Inferior parietal cortex (tissue), 1 donor: Measurements from ENCODE around the gene TSPYL2.
A peak's percentile ranks its signal among the peaks of the same experiment; 100 is the strongest.

ENCODE experiments used
- DNase-seq: peaks from one replicate; pipeline ENCODE4 v3.0.0-alpha.2; 2016; ENCODE audit errors: extremely low spot score

TSPYL2 gene

GRCh38 chrX:53080628-53081580, 1.3 kb upstream of the TSPYL2 start:
- no peak for DNase-seq

DNA sequence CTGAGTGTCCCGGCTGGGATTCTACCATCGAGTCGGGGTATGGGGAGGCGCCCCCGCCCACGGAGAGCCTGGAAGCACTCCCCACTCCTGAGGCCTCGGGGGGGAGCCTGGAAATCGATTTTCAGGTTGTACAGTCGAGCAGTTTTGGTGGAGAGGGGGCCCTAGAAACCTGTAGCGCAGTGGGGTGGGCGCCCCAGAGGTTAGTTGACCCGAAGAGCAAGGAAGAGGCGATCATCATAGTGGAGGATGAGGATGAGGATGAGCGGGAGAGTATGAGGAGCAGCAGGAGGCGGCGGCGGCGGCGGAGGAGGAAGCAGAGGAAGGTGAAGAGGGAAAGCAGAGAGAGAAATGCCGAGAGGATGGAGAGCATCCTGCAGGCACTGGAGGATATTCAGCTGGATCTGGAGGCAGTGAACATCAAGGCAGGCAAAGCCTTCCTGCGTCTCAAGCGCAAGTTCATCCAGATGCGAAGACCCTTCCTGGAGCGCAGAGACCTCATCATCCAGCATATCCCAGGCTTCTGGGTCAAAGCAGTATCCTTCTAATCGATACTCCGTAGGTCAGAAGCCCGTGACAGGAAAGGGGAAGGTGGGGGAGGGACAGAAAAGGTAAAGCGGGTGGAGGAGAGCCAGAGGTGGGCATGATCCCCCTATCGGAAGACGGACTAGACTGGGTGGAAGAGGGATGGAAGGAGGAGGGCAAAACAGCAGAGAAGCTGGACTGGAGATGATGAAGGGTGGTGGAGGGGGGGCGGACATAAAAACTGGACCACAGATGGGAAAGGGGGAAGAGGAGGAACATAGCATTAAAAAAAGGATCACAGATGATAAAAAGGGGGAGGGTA, 828 bp downstream of the TSPYL2 start:
- DNase-seq, result no peak

DNA sequence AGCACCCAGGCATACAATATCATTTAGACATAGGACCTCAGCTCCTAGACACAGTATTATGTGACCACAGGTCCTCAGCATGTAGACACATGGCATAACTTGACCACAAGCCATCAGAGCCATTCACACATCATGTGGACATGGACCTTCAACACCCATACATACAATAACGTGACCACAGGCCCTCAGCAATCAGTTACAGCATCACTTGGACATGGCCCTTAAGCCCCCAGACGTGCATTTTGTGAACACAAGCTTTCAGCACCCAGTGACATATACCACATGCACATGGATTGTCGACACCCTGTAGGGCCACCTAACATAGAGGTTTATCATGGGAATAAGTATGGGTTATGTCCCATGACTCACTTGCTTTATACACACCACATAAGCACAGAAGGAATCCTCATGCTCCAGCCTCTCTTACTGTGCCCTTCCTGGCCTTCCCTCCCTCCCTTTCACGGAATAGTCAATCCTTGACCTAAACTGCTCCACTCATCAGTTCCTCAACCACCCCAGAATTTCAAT, 1.9 kb downstream of the TSPYL2 start:
- DNase-seq, result no peak

DNA sequence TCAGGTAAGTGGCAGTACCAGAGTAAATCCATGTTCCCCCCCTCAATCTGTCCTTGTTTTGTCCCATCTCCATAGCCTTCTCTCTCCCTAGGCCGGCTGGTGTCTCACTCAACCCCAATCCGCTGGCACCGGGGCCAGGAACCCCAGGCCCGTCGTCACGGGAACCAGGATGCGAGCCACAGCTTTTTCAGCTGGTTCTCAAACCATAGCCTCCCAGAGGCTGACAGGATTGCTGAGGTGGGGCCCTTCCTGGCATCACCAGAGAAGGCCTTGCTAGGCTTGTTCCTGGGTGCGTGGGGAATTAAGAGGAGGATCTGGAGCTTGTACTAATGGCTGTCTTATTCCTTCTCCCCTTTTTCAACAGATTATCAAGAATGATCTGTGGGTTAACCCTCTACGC, 2.7 kb downstream of the TSPYL2 start:
- no peak for DNase-seq

DNA sequence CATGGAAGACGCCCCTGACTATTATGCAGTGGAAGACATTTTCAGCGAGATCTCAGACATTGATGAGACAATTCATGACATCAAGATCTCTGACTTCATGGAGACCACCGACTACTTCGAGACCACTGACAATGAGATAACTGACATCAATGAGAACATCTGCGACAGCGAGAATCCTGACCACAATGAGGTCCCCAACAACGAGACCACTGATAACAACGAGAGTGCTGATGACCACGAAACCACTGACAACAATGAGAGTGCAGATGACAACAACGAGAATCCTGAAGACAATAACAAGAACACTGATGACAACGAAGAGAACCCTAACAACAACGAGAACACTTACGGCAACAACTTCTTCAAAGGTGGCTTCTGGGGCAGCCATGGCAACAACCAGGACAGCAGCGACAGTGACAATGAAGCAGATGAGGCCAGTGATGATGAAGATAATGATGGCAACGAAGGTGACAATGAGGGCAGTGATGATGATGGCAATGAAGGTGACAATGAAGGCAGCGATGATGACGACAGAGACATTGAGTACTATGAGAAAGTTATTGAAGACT, 3.6 kb downstream of the TSPYL2 start:
- no peak for DNase-seq

GRCh38 chrX:53086464-53086863, 4.3 kb downstream of the TSPYL2 start:
- DNase-seq, result no peak

DNA sequence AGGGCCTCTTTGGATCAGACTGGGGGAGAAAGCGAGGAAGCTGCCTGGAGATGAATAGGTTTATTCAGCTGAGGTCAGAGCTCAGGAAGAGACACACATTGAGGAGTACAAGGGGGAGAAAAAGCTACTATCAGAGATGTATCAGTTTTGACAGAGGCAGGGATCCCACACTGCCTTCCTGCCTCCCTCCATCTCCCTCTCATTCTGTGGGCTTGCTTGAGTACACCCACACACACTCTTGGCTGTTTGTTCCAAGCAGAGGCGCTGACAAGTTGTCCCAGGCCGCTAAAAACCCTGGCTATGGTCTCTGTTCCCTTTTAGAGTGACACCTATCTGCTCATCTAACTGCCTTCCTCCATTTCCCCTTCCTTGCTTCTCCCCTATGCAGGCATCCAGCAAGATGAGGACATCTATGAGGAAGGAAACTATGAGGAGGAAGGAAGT, 5.2 kb downstream of the TSPYL2 start:
- no peak for DNase-seq

DNA sequence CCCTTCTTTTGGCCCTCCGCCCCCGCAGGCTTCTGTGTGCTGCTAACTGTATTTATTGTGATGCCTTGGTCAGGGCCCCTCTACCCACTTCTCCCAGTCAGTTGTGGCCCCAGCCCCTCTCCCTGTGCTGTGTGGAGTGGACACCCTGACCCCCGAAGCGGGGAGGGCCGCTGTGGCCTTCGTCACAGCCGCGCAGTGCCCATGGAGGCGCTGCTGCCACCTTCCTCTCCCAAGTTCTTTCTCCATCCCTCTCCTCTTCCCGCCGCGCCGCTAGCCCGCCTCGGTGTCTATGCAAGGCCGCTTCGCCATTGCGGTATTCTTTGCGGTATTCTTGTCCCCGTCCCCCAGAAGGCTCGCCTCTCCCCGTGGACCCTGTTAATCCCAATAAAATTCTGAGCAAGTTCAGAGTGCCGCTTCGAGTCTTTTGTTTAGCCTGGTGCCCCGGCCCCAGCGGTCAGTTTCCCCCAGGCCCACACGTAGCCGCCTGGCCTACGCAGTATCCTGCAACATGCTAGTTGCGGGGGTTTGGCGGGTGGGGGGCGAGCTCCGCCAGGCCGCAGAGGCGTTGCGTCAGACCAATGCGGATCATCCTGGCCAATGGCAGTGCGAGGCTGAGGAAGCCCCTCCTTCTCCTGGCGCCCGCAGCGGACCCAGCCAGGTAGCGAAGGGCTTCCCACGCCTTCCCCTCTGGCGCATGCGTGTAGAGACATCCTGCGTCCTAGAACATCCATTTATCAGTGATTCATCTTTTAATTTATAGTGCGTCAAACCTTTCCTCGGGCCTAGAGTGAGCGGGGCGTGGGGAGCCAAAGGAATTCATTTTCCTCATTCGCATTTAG, 6.2 kb downstream of the TSPYL2 start:
- DNase-seq, result peak; percentile 67

- DNase-seq, result peak; percentile 63
These were observed 7.2 kb downstream of the TSPYL2 start for GRCh38 chrX:53089224-53089842.

GRCh38 chrX:53089925-53090324, 7.8 kb downstream of the TSPYL2 start:
- no peak for DNase-seq

- no peak for DNase-seq
These were observed 9.2 kb downstream of the TSPYL2 start for GRCh38 chrX:53091354-53091753.

GRCh38 chrX:53093177-53093655, 11.0 kb downstream of the TSPYL2 start:
- peak; percentile 44 for DNase-seq

DNA sequence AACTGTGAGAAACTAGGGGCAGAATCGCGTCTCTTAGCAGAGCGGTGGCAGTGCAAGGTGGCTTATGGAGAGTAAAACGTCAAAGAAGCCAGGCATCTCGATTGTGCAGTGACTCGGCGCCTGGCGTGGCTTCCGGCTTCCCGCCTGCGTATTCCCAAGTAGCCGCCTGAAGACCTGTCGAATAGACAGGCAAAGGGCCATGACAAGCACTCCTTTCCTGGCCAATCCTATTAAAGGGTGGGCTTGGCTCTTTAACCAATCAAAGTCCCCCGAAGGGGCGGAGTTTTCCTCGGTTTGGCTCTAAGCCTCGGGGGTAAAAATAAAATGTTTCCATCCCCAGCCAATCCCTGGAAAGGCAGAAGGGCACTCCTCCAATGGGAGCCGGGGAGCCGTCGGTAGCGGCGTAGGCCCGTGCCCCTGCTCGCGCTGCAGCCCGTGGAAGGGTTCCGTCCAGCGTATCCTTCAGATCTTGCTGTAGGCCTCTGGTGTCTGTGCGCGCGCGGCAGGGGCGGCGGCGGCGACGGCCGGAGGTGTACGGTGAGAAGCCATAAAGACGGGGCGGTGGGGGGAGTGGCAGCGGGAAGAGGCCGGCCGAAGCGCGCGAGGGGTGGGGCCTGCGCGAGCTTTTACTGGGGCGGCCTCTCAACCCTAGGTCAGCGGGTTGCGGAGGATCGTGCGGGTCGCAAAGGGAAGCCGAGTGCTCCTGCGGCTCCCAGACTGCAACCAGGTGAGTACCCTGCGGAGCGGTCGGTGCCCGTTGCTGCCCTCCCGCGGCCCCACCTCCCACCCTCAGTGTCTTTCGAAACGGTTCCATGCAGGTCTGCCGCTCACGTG, 11.8 kb downstream of the TSPYL2 start, which contains the start of gene KANTR:
Gene KANTR (plus strand): TSS at position 395 of the 834 bp plus-strand sequence. CDS start 30,131 bp downstream, outside the sequence.
- DNase-seq, result peak; percentile 93

GRCh38 chrX:53094582-53094905, 12.4 kb downstream of the TSPYL2 start:
- no peak for DNase-seq

DNA sequence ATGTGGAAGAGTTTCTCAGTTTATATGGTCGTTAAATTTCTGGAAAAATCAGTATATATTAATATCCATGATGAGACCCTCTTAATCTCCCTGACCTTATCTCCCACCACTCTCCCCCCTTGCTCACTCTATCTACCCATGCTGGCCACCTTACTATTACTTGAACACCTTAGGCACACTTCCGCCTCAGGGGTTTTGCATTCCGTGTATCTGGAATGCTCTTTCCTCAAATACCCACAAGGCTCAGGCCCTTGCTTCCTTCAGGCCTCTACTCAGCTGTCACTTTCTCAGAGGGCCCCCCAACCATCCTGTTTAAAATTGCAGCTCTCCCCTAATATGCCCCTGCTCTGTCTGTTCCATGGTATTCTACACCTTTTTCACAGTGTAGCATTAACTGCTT, 13.6 kb downstream of the TSPYL2 start:
- no peak for DNase-seq

GRCh38 chrX:53114864-53115549, 32.8 kb downstream of the TSPYL2 start:
- no peak for DNase-seq

GRCh38 chrX:53115550-53115874, 33.3 kb downstream of the TSPYL2 start:
- no peak for DNase-seq

GRCh38 chrX:53116101-53116500, 33.9 kb downstream of the TSPYL2 start:
- no peak for DNase-seq

DNA sequence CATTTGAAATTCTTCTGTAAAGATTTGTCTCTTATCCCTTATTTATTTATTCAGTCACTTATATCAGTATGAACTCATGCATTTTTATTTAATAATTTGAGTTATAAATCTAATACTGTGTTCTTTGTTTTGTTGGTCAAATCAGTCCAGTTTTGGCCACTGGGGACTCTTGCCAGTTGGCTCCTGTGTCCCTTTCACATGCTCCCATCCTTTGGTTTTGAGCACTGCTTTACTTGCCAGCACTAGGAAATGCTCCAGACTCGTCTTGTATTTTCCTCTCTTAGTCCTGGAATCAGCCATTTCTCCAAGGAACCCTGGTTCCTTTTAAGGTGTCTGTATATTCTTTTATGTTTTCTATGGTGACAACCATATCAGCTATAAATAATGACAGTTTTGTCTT, 39.8 kb downstream of the TSPYL2 start:
- DNase-seq, result no peak
